NCI-H524 treated with DMSO at 0.1 percent for 48 hours (cell line): ENCODE results near the gene ZFP1.
A peak's percentile ranks its signal among the peaks of the same experiment; 100 is the strongest.

Experiments
- DNase-seq: peaks from one replicate; lab custom pipeline; 2025; lab: John Stamatoyannopoulos, UW

The ZFP1 gene

GRCh38 chr16:75148311-75149195, at the start of gene ZFP1:
Gene ZFP1 (plus strand): TSS chr16:75148524. CDS start chr16:75152952, 4,428 bp downstream.
- DNase-seq = peak; percentile 78

DNA sequence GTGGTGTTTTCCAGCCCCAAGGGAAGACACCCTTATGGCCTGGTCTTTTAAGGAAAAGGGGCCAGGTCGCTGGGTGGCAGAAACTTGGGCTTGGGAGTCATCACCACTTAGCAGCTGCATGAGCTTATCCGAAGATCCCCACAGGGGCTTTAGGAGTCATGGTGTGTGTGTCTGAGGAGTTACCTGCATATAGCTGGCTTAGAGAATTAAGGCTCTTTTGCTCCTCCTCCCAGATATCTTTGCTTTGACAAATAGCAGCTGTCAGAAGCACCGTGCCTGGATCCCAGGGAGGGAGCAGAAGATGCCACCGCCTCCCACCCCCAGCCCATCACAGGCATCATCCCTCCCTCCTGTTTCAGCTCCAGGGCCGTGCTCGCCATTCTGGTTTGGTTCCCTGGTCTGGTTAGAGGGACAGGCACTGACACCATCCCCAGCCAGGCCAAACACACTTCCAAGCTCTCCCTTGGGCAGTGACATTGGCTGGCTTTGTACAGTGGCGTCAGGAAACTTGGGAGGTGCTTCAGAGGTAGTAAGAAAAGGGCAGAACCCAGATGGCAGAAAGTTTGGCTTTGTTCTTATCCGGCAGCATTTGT, 49.2 kb upstream of the ZFP1 start:
- no peak for DNase-seq

DNA sequence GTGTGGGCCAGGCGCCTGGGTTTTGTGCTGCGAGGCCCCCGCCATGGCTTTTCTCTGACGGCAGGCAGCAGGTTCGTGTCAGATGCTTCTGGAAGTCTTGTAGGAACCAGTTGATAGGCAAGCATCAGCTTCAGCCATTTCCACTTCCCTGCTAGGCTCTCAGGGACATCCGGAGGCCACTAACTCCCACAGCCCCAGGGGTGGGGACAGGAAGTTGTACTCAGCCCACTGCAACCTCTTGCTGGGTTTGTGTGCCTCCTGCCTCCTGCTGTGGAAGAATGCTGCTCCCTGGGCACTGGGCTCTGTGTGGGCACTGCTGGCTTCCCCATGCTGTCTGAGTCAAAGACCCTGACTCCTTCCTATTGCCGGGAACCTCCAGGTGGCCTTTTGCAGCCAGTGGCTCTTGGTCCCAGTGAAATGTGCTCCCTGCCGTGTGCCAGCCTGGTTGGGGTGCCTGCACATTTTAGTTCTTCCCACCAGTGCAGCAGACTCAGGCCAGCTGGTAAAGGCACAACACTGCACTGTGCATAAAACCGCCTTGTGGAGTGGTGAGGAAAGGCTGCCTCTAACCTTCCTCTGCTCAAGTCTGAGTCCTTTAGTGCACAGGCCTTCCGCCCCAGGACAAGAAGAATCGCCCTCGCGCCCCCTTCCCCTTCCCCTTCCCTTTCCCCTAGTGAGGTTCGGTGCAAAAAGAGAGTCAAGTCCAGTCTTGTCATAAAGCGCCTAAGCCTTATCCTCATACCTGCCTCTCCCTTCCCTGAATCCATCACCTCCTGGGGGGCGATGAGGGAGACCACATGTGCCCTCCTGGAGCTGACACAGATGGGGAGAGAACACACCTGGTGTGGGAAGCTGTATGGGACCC, 48.4 kb upstream of the ZFP1 start:
- DNase-seq = no peak

- no peak for DNase-seq
Measured at GRCh38 chr16:75100603-75100990, 47.7 kb upstream of the ZFP1 start.

- no peak for DNase-seq
Measured at GRCh38 chr16:75101635-75102034, 46.7 kb upstream of the ZFP1 start.

DNA sequence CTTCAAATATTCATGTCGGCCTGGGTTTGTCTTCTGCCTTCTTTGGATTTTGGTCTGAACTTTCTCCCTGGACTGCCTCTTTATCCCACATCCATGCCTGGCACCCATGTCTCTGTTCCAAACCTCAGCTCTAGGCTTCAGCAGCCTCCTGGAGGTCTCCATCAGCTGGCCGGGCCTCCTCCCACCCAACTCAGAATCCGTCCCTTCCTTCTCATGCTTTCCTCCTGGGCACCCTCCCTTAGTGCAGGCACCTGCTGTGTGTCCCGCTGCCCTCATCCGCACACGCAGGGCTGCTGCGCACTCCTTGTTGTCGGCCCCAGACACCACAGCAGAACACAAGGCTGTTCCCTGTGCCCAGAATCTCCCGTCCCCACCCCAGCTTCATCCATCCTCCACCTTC, 45.7 kb upstream of the ZFP1 start:
- no peak for DNase-seq

- no peak for DNase-seq
Measured at GRCh38 chr16:75103994-75104393, 44.3 kb upstream of the ZFP1 start.

- no peak for DNase-seq
Measured at GRCh38 chr16:75104836-75105235, 43.5 kb upstream of the ZFP1 start.

- DNase-seq = no peak
Measured at GRCh38 chr16:75105306-75106061, 42.8 kb upstream of the ZFP1 start.

DNA sequence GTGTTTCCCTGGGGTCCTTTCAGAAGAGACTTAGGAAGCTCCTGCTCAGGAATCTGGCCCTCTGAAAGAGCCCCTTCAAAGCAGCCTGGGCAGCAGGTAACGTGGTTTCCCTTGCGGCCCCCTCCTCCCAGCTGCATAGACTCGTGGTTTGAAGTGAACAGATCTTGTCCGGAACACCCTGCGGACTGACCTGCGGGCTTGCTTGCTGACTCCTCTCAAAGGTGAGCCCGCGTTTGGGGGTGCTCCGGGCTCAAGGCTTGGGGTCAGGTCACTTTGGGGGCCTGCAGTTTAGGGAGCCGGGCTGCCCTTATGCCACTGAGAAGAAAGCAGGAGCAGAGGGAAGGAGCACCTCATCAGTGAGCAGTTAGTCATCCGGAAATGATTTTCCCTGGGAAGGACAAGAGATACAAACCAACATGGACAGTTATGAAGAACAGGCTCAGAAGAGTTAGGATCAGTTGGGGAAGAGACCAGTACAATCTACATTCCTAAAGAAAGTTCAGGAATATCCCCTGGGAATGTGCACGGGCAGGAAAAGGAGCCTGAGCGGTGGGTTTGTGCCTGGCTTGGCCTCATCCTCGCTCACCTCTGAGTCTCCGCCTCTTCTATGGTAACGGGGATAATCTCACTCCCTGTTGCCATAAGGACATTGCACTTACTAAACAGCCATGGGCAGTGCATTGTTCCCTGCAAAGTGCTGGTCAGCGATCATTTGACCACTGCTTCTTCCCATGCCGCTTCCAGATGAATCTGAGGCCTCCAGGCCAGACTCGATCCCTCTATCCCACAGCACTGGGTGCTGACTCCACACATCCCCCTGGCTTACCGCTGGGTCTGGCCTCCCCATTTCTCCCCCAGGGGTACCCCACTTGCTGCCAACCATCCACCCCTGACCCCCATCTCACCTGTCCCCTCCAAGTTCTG, 41.7 kb upstream of the ZFP1 start:
- no peak for DNase-seq

- no peak for DNase-seq
Measured at GRCh38 chr16:75107505-75107904, 40.8 kb upstream of the ZFP1 start.

DNA sequence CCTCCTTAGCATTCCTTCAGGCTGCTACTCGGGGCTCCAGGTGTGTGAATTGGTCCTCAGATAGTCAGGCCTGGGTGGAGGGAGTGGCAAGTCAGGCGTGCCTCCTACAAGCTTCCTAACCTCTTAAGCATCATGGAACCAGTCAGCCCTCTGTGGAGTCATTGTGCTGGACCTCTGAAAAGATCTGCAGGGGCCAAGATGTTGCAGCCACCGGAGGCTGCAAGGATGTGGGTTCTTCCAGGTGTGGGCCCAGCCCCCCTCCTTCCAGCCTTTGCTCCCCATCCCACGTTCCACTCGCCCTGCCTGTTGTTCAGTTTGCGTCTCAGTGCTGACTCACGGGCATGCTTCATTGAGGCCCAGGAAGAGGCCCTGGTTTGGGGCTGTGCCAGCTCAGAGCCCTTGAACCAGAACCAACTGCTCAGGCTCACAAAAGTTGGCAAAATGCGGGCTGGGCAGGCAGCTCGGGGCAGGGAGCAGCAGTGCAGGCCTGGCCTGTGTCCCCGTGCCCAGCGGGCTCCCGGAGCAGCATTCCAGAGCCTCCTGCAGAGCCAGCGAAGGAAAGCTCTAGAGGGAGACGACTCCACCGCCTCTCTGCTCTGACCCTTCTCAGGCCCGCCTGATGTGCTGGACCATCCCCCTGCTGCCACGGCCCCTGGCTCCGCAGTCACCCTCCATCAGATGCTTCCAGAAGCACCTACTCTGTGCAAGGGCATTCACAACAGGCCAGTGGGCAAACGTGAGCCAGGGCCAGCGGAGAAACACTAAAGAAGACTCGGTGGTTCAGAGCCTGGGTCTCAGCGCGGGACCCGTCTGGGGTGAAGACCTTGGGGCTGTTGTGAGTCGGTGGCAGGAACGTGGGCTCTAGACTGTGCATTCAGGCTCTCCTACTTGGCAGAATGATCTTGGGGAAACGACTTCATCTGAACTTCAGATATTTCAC, 39.3 kb upstream of the ZFP1 start:
- no peak for DNase-seq

- DNase-seq = peak; percentile 16
Measured at GRCh38 chr16:75109732-75110243, 38.5 kb upstream of the ZFP1 start.

- DNase-seq = peak; percentile 56
Measured at GRCh38 chr16:75110637-75111513, 37.4 kb upstream of the ZFP1 start.

GRCh38 chr16:75111514-75111940, 36.8 kb upstream of the ZFP1 start:
- no peak for DNase-seq

DNA sequence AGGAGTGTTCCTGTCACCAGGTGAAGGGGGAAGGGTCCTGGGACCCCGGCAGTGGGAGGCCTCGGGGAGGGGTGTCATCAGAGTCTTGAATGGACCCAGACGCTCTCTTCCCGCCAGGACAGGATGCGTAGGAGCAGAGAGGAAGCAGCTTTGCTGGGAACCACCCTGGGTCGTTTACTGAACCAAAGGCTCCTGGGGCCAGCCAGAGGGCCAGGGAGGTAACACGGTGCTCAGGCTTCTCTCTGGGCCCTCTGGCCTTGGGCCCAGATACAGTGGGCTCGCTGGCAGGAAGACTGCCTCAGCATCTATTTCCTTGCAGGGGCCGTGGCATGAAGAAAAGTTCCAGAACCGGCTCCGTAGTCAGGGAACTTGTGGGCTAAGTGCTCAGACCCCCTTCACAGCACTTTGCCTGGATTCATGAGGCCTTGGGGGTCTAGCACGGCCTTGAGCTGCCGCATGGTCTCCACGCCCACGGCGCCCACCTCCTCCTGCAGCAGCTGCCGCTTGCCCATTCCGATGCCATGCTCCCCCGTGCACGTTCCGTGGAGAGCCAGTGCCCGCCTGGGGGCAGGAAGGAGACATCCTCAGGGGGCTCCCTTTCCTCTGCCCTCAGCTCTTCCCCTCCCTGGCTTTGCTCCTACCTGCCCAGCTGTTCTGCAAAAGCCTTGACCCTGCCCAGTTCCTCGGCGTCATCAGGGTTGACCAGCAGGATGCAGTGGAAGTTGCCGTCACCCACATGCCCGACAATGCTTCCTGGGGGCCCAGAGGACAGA, 36.2 kb upstream of the ZFP1 start:
- DNase-seq = no peak

- DNase-seq = no peak
Measured at GRCh38 chr16:75112734-75113491, 35.4 kb upstream of the ZFP1 start.
